ENCODE measurements around the gene PPP6R3.

The PPP6R3 gene

GRCh38 chr11:68641880-68642279, 181.3 kb downstream of the PPP6R3 start:
- no peak for ATAC-seq
- no peak for TF ChIP-seq ZC3H10 (CRISPR knock-in tag; IDR thresholded peaks at IDR 0.05)

- no peak for ATAC-seq
- no peak for TF ChIP-seq ZFP3 (CRISPR knock-in tag; IDR thresholded peaks at IDR 0.05)
- no peak for TF ChIP-seq BACH2 (CRISPR knock-in tag; IDR thresholded peaks at IDR 0.05; ENCODE audit: borderline replicate concordance)
- no peak for TF ChIP-seq TOX (CRISPR knock-in tag; IDR thresholded peaks at IDR 0.05; ENCODE audit: borderline replicate concordance)
- no peak for TF ChIP-seq ZNF8 (CRISPR knock-in tag; IDR thresholded peaks at IDR 0.05)
- TF ChIP-seq ZNF70 (CRISPR knock-in tag; IDR thresholded peaks at IDR 0.05) = no peak
- no peak for TF ChIP-seq CSRNP3 (CRISPR knock-in tag; IDR thresholded peaks at IDR 0.05)
- TF ChIP-seq POU6F1 (CRISPR knock-in tag; IDR thresholded peaks at IDR 0.05; ENCODE audit: borderline replicate concordance, low read depth) = no peak
- no peak for TF ChIP-seq ISL1 (CRISPR knock-in tag; IDR thresholded peaks at IDR 0.05)
- no peak for TF ChIP-seq RARB (CRISPR knock-in tag; IDR thresholded peaks at IDR 0.05)
- TF ChIP-seq TSHZ2 (CRISPR knock-in tag; IDR thresholded peaks at IDR 0.05) = no peak
- TF ChIP-seq ARNTL (CRISPR knock-in tag; IDR thresholded peaks at IDR 0.05; ENCODE audit: borderline replicate concordance, low read depth) = no peak
- no peak for TF ChIP-seq SNAI2 (CRISPR knock-in tag; IDR thresholded peaks at IDR 0.05)
Observed at GRCh38 chr11:68643585-68643984, 183.0 kb downstream of the PPP6R3 start.

- ATAC-seq = no peak
- no peak for TF ChIP-seq CSRNP3 (CRISPR knock-in tag; IDR thresholded peaks at IDR 0.05)
- TF ChIP-seq ARNTL (CRISPR knock-in tag; IDR thresholded peaks at IDR 0.05; ENCODE audit: borderline replicate concordance, low read depth) = no peak
- no peak for TF ChIP-seq OSR1 (CRISPR knock-in tag; IDR thresholded peaks at IDR 0.05)
- no peak for TF ChIP-seq ESRRG (CRISPR knock-in tag; IDR thresholded peaks at IDR 0.05)
- TF ChIP-seq ZC3H10 (CRISPR knock-in tag; IDR thresholded peaks at IDR 0.05) = no peak
- no peak for TF ChIP-seq ZFP30 (CRISPR knock-in tag; IDR thresholded peaks at IDR 0.05)
- no peak for TF ChIP-seq PATZ1 (CRISPR knock-in tag; IDR thresholded peaks at IDR 0.05; ENCODE audit: borderline replicate concordance)
Observed at GRCh38 chr11:68646832-68647231, 186.3 kb downstream of the PPP6R3 start.

GRCh38 chr11:68649851-68650555, 189.5 kb downstream of the PPP6R3 start:
- no peak for ATAC-seq
- no peak for TF ChIP-seq RARB (CRISPR knock-in tag; IDR thresholded peaks at IDR 0.05)
- TF ChIP-seq ARNTL (CRISPR knock-in tag; IDR thresholded peaks at IDR 0.05; ENCODE audit: borderline replicate concordance, low read depth) = no peak
- TF ChIP-seq CREB5 (CRISPR knock-in tag; IDR thresholded peaks at IDR 0.05; ENCODE audit: low read depth) = no peak
- no peak for TF ChIP-seq BACH2 (CRISPR knock-in tag; IDR thresholded peaks at IDR 0.05; ENCODE audit: borderline replicate concordance)
- TF ChIP-seq TSHZ2 (CRISPR knock-in tag; IDR thresholded peaks at IDR 0.05) = no peak
- TF ChIP-seq GLIS3 (CRISPR knock-in tag; IDR thresholded peaks at IDR 0.05) = no peak
- no peak for TF ChIP-seq CSRNP3 (CRISPR knock-in tag; IDR thresholded peaks at IDR 0.05)
- TF ChIP-seq TCF4 (CRISPR knock-in tag; IDR thresholded peaks at IDR 0.05; ENCODE audit: borderline replicate concordance) = no peak
